ENCODE data around the gene SPATA21.

The SPATA21 gene

DNA sequence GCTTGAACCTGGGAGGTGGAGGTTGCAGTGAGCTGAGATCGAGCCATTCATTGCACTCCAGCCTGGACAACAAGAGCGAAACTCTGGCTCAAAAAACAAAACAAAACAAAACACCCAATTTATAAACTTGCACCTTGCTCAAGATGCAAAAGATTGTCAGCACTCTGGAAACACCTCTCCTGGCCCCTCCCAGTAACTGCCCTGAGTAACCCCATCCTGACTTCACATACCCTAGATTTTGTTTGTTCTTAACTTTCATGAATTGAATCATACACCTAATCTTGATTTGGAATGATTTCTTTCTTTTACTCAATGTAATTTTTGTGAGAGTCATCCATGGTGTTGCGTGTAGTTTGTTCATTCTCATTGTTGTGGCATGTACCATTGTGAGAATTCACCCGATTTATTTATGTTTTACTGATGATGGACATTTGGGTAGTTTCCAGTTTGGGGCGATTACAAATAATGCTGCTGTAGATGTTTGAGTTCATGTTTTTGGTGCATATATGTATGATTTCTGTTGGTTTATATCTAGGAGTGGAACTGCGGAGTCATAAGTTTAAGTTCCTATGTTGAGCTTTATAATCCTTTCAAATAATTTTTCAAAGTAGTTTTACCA lies 13.7 kb upstream of the SPATA21 start:
- no peak for DNase-seq

GRCh38 chr1:16449666-16450065 lies 12.4 kb upstream of the SPATA21 start:
- DNase-seq: no peak

DNA sequence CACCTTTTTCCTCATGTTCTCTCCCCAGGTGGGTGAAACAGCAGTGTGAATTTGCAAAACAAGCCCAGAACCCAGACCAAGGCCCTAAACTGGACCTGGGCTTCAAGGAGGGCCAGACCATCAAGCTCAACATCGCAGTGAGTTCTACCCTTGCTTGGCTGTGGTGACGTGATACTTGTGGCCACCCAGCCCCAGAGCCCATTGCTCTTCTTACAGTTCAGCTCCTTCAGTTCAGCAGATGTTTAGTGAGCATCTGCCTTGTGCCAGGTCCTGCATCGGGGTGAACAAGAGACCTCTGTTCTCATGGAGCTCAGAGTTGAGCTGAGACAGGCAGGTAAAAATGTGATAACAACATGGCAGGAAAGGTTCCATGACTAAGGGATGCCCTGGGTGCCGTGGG lies 11.8 kb upstream of the SPATA21 start:
- no peak for DNase-seq

GRCh38 chr1:16447641-16448040 lies 10.4 kb upstream of the SPATA21 start:
- no peak for DNase-seq

DNA sequence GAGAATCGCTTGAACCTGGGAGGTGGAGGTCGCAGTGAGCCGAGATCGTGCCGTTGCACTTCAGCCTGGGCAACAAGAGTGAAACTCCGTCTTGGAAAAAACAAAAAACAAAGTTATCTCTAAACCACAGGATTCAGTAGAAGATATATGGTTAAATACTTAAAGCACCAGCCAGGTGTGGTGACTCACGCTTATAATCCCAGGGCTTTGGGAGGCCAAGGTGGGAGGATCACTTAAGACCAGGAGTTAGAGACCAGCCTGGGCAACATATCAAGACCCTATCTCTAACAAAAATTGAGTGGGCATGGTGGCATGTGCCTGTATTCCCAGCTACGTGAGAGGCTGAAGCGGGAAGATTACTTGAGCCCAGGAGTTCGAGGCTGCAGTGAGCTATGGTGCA lies 8.9 kb upstream of the SPATA21 start:
- no peak for DNase-seq

- no peak for DNase-seq
Observed at GRCh38 chr1:16445052-16445451, 7.8 kb upstream of the SPATA21 start.

GRCh38 chr1:16443975-16444770 lies 6.9 kb upstream of the SPATA21 start:
- DNase-seq: no peak

DNA sequence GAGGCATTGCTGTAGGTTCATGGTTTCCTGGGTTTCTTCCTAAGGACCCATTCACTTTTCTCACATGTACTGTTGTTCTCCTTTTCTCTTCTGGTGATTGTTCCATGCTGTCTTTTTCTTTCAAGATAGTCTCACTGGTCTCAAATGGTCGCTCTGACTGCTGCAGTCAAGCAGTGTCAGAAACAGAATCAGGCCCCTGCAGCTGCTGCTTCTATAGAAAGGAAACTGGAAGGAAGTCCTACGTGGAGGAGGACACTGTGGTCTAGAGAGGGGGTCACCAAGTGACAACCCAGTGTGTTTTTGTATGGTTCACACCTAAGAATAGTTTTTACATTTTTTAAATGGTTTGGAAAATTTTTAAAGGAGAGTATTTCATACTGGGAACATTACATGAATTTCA lies 5.7 kb upstream of the SPATA21 start:
- DNase-seq: no peak

DNA sequence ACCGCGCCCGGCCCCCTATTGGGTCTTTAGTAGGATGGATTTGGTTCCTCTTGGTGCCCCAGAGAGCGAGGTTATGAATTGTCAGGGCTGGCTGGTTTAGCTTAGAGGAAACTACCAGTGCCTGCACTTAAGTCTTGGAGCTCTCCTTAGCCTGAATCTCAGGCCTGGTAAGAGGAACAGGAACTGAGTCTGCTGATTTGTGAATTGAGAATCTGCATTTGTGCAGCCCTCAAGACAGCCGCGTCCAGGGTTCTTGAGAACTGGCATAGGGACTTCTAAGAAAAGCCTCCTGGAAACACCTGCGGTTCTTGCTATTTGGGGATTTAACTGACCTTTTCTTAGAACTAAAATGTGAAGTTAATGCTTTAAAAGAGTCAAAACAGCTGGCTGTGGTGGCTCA lies 5.0 kb upstream of the SPATA21 start:
- no peak for DNase-seq

- DNase-seq: no peak
Observed at GRCh38 chr1:16441282-16441665, 4.0 kb upstream of the SPATA21 start.

- DNase-seq: peak; percentile 96
Observed at GRCh38 chr1:16440470-16441281, 3.5 kb upstream of the SPATA21 start, which contains the start of gene NECAP2. Gene NECAP2, plus strand, starts transcription at chr1:16440724. Its CDS starts 38 bp downstream, at chr1:16440762.

- no peak for DNase-seq
Observed at GRCh38 chr1:16440131-16440469, 2.9 kb upstream of the SPATA21 start.

DNA sequence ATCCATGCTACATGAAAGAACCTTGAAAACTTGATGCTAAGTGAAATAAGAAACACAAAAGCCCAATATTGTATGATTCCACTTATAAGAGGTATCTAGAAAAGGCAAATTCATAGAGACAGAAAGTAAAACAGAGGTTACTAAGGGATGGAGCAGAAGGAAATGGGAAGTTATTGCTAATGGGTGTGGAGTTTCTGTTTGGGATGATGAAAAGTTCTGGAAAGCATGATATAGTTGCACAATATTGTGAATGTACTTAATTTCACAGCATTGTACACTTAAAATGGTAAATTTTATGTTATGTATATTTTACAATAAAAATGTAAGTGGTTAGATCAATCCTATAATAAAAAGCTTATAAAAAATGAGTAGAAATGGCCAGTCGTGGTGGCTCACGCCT lies 1.7 kb upstream of the SPATA21 start:
- DNase-seq: no peak

- no peak for DNase-seq
Observed at GRCh38 chr1:16438516-16438915, 1.3 kb upstream of the SPATA21 start.

DNA sequence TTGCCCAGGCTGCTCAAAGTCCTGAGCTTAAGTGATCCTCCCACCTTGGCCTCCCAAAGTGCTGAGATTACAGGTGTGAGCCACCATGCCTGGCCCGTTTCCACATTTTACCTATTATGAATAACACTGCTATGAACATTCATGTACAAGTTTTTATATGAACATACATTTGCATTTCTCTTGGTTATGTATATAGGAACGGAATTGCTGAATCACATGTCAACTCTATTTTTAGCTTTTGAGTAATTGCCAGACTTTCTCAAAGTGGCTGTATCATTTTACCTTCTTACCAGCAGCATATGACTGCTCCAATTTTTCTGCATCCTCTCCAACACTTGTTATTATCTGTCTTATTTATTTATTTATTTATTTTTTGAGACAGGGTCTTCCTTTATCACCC lies 2.7 kb downstream of the SPATA21 start:
- no peak for DNase-seq

GRCh38 chr1:16434007-16434406 lies 3.2 kb downstream of the SPATA21 start:
- DNase-seq: no peak

DNA sequence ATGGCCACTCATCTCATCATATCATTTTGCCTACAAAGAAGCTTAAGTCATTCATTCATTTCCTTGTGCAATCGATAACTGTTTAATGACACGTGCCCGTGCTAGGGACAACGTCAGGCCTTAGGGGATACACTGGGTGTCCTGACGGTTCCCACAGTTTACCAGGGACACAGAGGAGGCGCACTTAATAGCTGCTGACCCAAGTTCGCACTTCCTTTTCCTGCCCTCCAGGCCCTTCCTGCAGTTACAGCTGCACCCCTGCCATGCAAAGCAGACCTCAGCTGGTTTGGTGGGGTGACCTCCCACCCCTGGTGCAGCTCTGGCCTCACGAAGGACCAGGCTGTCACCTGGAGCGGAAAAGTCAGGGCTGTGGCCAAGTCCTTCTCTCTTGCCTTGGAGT lies 4.2 kb downstream of the SPATA21 start:
- DNase-seq: no peak

GRCh38 chr1:16430606-16431005 lies 6.6 kb downstream of the SPATA21 start:
- no peak for DNase-seq

DNA sequence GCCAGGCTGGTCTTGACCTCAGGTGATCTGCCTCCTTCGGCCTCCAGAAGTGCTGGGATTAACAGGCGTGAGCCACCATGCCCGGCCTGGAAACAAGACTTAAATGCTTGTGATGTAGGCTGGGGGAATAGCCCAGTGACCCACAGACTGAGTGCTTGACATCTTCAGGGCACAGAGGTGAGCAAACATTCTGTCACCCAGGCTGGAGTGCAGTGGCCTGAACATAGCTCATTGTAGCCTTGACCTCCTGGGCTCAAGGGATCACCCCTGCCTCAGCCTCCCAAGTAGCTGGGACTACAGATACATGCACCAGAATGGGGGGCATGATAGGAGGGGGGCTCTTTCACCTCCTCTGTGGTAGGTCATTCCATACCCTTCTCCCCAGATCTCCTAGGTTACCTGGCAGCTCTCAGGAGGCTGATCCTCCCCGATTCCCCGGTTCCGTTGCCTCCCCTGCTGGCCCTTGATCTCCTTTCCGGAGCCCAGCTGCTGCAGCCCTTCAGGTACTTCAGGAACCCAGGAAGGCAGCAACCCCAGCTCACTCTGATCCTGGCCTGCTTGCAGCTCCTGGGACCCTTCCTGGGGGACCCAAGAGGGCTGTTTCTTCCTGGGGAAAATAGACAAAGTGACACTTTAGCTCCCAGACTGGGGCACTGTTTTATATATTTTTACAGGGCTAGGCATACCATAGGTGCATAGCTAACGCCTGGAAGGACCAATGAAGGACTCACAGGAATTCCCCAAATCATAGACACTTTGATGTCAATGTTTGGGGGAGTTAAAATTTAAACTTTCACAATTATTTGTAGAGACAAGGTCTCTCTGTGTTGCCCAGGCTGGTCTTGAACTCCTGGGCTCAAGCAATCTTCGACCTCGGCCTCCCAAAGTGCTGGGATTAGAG lies 11.8 kb downstream of the SPATA21 start:
- DNase-seq: no peak

DNA sequence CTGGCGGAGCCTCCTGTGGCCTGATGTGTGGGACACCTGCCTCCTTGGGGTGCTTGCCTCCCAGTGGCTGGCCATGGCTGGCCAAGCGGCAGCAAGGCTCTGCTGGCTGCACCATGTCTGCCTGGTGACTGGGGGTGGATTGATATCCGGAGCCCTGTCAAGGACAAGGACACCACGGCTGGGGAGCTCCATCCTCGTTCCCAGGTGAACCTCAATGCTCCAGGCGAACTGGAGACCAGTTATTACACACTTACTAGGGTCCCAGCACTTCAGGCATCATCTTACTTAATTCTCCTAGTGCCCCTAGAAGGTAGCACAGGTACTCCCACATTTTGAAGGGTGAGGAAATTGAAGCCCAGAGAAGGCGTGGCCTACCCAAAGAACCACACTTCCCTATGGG lies 15.2 kb downstream of the SPATA21 start:
- no peak for DNase-seq

DNA sequence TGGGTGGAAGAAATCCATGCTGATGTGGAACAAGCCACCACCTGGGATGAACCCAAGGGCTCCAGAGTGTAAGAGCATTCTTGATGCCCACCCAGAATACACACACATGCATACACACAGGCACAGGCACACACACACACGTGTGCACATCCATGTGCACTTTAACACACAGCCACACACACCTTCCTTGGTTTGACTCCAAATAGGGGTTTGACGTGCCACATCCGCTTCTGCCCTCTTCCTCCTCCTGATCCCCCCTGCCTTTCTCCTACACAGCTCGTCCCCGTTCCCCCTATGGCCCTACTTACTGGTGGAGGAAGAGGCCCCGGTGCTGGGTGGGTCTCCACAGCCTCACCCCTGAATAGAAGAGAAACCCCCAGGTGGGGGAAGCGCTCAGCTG lies 16.0 kb downstream of the SPATA21 start:
- DNase-seq: no peak

DNA sequence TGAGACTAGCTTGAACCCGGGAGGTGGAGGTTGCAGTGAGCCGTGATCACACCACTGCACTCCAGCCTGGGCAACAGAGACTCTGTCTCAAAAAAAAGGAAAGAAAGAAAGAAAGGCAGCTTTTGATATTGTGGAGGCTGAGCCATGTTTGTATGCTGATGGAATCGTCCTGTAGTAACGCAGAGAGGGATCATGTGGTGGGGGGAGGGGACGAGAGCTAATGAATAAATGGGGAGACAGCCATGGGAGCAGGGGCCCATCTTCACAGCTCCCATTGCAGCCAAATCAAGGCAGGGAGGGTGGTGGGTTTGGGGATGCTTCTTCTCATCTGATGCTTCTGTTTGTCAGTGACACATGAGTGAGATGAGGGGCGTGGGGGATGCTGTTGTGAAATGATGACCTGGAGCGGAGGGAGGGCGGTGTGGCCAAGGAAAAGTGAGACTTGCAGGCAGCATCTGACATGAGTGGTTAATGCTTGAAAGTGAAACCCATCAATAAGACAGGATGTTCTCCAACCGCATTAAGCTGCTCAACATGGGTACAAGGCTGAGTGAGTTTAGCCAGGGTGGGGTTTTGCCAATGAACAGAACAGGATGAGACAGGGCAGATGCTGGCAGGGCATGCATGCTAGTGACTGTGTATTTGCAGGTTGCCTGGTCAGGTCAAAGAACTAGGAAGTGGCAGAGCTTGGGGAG lies 16.7 kb downstream of the SPATA21 start:
- peak; percentile 68 for DNase-seq

All from stimulated activated CD4-positive, alpha-beta T cell treated with anti-CD3 and anti-CD28 coated beads, Interleukin-4, amount 100 ng/mL, for 24 hours (primary cell).